PC-9 (cell line): Measurements from ENCODE around the gene ADAMTSL2. TPM values are rescaled to one million over a fixed set of nuclear protein-coding genes. Genes with fewer than 3 reads are reported as not detected.
A peak's percentile ranks its signal among the peaks of the same experiment; 100 is the strongest.

Source experiments
- BruUV-seq: library from RNA; stranded (reverse); fragments of 400-500 nt; replicated peaks from 2 replicates; lab custom pipeline; 2021; lab: Mats Ljungman, UMichigan
- CTCF ChIA-PET: fragments of 300-600 bp; sonication (Branson Sonifier 250); formaldehyde crosslinking; loops from one replicate; lab custom pipeline; 2022; ENCODE audit warnings: antibody characterized with exemption; lab: Charles Lee
- POLR2A ChIA-PET: fragments of 300-600 bp; sonication (Branson Sonifier 250); formaldehyde crosslinking; loops from one replicate; lab custom pipeline; 2022; ENCODE audit warnings: antibody characterized with exemption; ENCODE audit not compliant: unreplicated experiment; lab: Charles Lee
- DNase-seq, 2 experiments: peaks; one replicate each; pipeline versions ENCODE4 v3.0.0 to v3.0.0-alpha.2; 2015 to 2022; ENCODE audit warnings: mixed read lengths in 1 of 2
- H2AFZ ChIP-seq: fragments of 200-600 bp; sonication (generic); 2 replicates; pipeline ENCODE4 v1.8.1; 2017; ENCODE audit warnings: antibody characterized with exemption
- H3F3A ChIP-seq: fragments of 200-600 bp; sonication (generic); 2 replicates; pipeline ENCODE4 v1.8.1; 2017; ENCODE audit warnings: antibody characterized with exemption, mild to moderate bottlenecking, low read depth; ENCODE audit not compliant: insufficient read depth
- H3K27ac ChIP-seq: fragments of 200-600 bp; sonication (generic); 2 replicates; pipeline ENCODE4 v1.6.1; 2016; ENCODE audit warnings: mixed run types
- H3K27me3 ChIP-seq: fragments of 200-600 bp; sonication (generic); 2 replicates; pipeline ENCODE4 v1.6.1; 2016; ENCODE audit warnings: low read depth, mixed run types; ENCODE audit not compliant: insufficient read depth
- H3K36me3 ChIP-seq: fragments of 200-600 bp; sonication (generic); 2 replicates; pipeline ENCODE4 v1.6.1; 2016; ENCODE audit warnings: low read depth, mixed run types
- H3K4me1 ChIP-seq: fragments of 200-600 bp; sonication (generic); replicated peaks from 2 replicates; pipeline ENCODE4 v1.6.1; 2016; ENCODE audit warnings: mixed run types; ENCODE audit not compliant: insufficient read depth
- H3K4me2 ChIP-seq: fragments of 200-600 bp; sonication (generic); 2 replicates; pipeline ENCODE4 v1.6.1; 2017; ENCODE audit warnings: mixed run types
- H3K4me3 ChIP-seq: fragments of 200-600 bp; sonication (generic); 2 replicates; pipeline ENCODE4 v1.6.1; 2016; ENCODE audit warnings: mixed run types
- H3K79me2 ChIP-seq: fragments of 200-600 bp; sonication (generic); 2 replicates; pipeline ENCODE4 v1.6.1; 2017; ENCODE audit warnings: low read depth, mixed run types
- H3K9me2 ChIP-seq: fragments of 200-600 bp; sonication (generic); 2 replicates; pipeline ENCODE4 v1.8.1; 2017; ENCODE audit warnings: mild to moderate bottlenecking; ENCODE audit not compliant: insufficient read depth
- H3K9me3 ChIP-seq: fragments of 200-600 bp; sonication (generic); 2 replicates; pipeline ENCODE4 v1.8.1; 2016; ENCODE audit warnings: low read depth; ENCODE audit not compliant: insufficient read depth
- H4K20me1 ChIP-seq: fragments of 200-600 bp; sonication (generic); 2 replicates; pipeline ENCODE4 v1.8.1; 2017; ENCODE audit not compliant: insufficient read depth
- CTCF ChIP-seq: fragments of 200-600 bp; sonication (generic); conservative IDR thresholded peaks from 2 replicates; pipeline ENCODE4 v1.6.1; 2017; ENCODE audit warnings: mixed run types, antibody characterized with exemption, mild to moderate bottlenecking, moderate library complexity
- EZH2 ChIP-seq: fragments of 200-600 bp; sonication (generic); IDR thresholded peaks from 2 replicates; pipeline ENCODE4 v1.8.0; 2017; ENCODE audit warnings: antibody characterized with exemption, low read depth
- intact Hi-C: fragments of 100-400 bp; cut with micrococcal nuclease; formaldehyde crosslinking; loops from one replicate; pipeline ENCODE4 v1.10.0; 2022; ENCODE audit not compliant: unreplicated experiment
- total RNA-seq: library from RNA; stranded (reverse); gene quantifications from 2 replicates; pipeline ENCODE4 v1.2.3, GENCODE V29; 2021

The ADAMTSL2 gene
- total RNA-seq, 1 experiment from 2014 or later, result 0.39 TPM

- Histone ChIP-seq H3K4me2 (no peak overlapping the region), H3K4me1 (no peaks in the 10 kb centered on the region), H3K79me2 (no peaks in the 10 kb centered on the region), H3F3A (no peaks in the 10 kb centered on the region), H3K27me3 (peaks cover 90% of the 10 kb centered on the region), H3K4me3 (no peak overlapping the region), H2AFZ (no peak overlapping the region), H3K27ac (no peak overlapping the region), H3K36me3 (no peaks in the 10 kb centered on the region), H4K20me1 (no peaks in the 10 kb centered on the region), H3K9me3 (no peaks in the 10 kb centered on the region), H3K9me2 (no peaks in the 10 kb centered on the region)
- TF ChIP-seq CTCF (no peak), EZH2 (0 out of 2 replicates have a peak, but pooled peaks have one; percentile 34)
- no peak for DNase-seq
- ChIA-PET POLR2A (no interaction called here), CTCF (no interaction called here)
- intact Hi-C loops, result no loop called here
- BruUV-seq, result no TSS peak
These were observed 34.7 kb downstream of the ADAMTSL2 start for GRCh38 chr9:133569121-133569785.

GRCh38 chr9:133569891-133570690, 35.6 kb downstream of the ADAMTSL2 start:
- no peak overlapping the region for H3K27ac ChIP-seq
- H3K9me3 ChIP-seq, result no peaks in the 10 kb centered on the region
- H3K4me1 ChIP-seq, result no peaks in the 10 kb centered on the region
- ChIA-PET POLR2A (no interaction called here), CTCF (no interaction called here)
- H3K4me2 ChIP-seq, result no peak overlapping the region
- no peaks in the 10 kb centered on the region for H4K20me1 ChIP-seq
- DNase-seq, result no peak
- no peaks in the 10 kb centered on the region for H3F3A ChIP-seq
- no peaks in the 10 kb centered on the region for H3K36me3 ChIP-seq
- no peaks in the 10 kb centered on the region for H3K9me2 ChIP-seq
- H3K79me2 ChIP-seq, result no peaks in the 10 kb centered on the region
- intact Hi-C loops, result no loop called here
- H3K27me3 ChIP-seq, result peaks cover 94% of the 10 kb centered on the region
- H3K4me3 ChIP-seq, result no peak overlapping the region
- H2AFZ ChIP-seq, result no peak overlapping the region
- TF ChIP-seq EZH2 (no peak), CTCF (no peak)
- no TSS peak for BruUV-seq

GRCh38 chr9:133570691-133571080, 36.2 kb downstream of the ADAMTSL2 start:
- Histone ChIP-seq H3K9me3 (no peaks in the 10 kb centered on the region), H3F3A (no peaks in the 10 kb centered on the region), H3K4me1 (no peaks in the 10 kb centered on the region), H3K79me2 (no peaks in the 10 kb centered on the region), H3K27me3 (peaks cover 95% of the 10 kb centered on the region), H2AFZ (no peak overlapping the region), H3K36me3 (no peaks in the 10 kb centered on the region), H4K20me1 (no peaks in the 10 kb centered on the region), H3K4me3 (no peak overlapping the region), H3K9me2 (no peaks in the 10 kb centered on the region), H3K27ac (no peak overlapping the region), H3K4me2 (no peak overlapping the region)
- TF ChIP-seq CTCF (no peak), EZH2 (no peak)
- ChIA-PET POLR2A (no interaction called here), CTCF (no interaction called here)
- intact Hi-C loops, result no loop called here
- no peak for DNase-seq
- no TSS peak for BruUV-seq
